ENCODE results near the gene PRKG1.

DNA sequence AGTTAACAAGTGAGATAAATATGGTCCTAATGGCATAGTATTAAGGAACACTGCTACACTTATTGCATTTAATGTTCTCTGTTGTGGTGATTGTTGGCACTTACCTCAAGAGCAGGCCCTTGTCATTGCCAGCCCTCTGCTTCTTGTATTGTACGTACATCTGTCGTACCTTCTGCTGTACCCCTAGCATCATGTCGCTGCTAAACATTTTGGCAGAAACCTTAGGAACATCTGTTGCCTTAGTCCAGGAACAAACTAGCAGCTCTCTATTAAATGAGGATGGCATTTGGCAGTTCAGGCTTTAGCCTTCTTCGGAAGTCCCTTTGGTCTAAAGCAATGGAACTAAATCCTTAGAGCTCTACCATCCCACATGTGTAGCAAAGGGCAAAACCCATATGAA, 47.6 kb downstream of the PRKG1 start:
- TF ChIP-seq, protein P1, sequence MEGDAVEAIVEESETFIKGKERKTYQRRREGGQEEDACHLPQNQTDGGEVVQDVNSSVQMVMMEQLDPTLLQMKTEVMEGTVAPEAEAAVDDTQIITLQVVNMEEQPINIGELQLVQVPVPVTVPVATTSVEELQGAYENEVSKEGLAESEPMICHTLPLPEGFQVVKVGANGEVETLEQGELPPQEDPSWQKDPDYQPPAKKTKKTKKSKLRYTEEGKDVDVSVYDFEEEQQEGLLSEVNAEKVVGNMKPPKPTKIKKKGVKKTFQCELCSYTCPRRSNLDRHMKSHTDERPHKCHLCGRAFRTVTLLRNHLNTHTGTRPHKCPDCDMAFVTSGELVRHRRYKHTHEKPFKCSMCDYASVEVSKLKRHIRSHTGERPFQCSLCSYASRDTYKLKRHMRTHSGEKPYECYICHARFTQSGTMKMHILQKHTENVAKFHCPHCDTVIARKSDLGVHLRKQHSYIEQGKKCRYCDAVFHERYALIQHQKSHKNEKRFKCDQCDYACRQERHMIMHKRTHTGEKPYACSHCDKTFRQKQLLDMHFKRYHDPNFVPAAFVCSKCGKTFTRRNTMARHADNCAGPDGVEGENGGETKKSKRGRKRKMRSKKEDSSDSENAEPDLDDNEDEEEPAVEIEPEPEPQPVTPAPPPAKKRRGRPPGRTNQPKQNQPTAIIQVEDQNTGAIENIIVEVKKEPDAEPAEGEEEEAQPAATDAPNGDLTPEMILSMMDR (IDR thresholded peaks at IDR 0.05) = no peak
- TF ChIP-seq EZH2 (IDR thresholded peaks at IDR 0.05; ENCODE audit: borderline replicate concordance, insufficient read depth, low read depth, low read length, poor library complexity, severe bottlenecking) = no peak

Measured in B cell (primary cell).